OCI-M1 (cell line): ENCODE measurements around the gene HSPBP1.
"Not testable (repeated sequence)": the region's sequence is repeated elsewhere in the genome, so short reads cannot be mapped to it uniquely, and the experiment has no call there.

Experiments used
- DNase-seq: peaks from one replicate; lab custom pipeline; 2025; lab: John Stamatoyannopoulos, UW

The HSPBP1 gene

GRCh38 chr19:55232986-55233385 is 46.9 kb downstream of the HSPBP1 start:
- no peak for DNase-seq

DNA sequence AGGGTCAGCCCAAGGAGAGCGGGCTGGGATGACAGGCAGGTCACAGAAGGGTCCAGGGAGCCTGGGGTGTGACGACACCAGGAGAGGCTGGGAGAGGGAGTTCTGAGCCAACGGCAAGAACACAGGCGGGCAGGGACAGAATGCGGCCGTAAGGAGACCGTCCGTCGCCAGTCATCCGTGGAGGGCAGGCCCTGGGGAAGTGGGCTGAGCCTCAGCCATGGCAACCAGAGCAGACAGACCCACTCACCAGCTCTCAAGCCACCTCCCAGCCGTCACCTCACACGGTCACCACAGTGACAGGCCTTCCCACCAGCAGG is 47.7 kb downstream of the HSPBP1 start:
- no peak for DNase-seq

DNA sequence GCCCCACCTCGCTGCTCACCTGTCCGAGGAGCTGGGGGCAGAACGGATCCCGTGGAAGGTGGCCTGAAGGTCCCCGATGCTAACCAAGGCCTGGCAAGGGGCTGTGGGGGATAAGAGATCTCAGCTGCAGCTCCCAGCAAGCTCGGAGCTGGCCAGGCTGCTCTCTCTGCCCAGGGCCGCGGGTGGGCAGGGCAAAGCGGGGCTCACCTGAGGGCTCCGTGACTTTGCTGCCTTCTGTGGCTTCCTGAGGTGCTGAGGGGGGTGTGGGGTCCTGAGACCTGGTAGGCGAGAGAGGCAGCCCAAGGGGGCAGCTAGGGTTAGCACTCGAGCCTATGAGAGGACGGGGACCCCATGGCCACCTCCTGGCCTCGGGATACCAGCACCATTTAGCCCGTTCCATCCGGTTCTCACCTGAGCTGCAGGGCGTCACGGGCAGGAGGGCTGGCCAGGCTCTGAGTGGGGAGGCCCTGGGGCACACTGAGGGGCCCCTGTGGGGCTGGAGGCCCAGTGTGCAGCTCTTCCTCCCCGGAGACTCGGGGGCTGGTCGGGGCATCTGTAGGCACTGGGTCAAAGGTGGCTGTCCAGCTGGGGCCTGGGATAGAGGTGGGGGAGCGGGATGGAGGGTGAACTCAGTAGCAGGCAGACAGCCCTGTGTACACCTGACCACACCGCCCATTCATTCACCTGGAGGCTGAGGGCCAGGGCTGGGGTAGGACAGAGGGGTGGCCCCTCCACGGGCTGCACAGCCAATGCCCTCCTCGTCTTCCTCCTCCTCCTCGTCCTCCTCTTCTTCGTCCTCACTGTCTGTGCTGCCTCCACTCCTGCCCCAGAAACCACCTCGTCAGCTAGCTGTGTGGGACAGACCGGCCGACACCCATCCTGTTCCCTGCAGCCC is 48.3 kb downstream of the HSPBP1 start:
- no peak for DNase-seq

- no peak for DNase-seq
Observed at GRCh38 chr19:55230780-55231179, 49.1 kb downstream of the HSPBP1 start.

GRCh38 chr19:55230329-55230728 is 49.6 kb downstream of the HSPBP1 start:
- DNase-seq, result no peak

DNA sequence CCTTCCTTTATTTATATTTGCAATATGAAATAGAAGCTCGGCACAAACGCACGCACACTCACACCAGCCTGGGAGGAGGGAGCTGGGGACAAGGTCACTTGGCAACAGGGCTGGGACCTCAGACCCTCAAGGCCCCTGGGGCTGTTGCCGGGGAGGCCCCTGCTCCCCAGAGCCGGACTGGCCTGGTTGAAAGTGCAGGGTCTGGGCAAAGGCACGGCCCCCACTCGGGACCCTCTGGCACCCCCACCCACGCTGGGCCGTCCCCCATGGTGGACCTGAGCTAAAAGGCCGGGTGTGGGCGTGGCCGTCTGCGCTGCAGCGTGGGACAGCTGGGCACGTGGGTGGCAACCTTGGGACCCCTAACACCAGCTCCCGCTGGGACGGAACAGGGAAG is 50.1 kb downstream of the HSPBP1 start:
- no peak for DNase-seq

- no peak for DNase-seq
Observed at GRCh38 chr19:55229145-55229788, 50.6 kb downstream of the HSPBP1 start.

DNA sequence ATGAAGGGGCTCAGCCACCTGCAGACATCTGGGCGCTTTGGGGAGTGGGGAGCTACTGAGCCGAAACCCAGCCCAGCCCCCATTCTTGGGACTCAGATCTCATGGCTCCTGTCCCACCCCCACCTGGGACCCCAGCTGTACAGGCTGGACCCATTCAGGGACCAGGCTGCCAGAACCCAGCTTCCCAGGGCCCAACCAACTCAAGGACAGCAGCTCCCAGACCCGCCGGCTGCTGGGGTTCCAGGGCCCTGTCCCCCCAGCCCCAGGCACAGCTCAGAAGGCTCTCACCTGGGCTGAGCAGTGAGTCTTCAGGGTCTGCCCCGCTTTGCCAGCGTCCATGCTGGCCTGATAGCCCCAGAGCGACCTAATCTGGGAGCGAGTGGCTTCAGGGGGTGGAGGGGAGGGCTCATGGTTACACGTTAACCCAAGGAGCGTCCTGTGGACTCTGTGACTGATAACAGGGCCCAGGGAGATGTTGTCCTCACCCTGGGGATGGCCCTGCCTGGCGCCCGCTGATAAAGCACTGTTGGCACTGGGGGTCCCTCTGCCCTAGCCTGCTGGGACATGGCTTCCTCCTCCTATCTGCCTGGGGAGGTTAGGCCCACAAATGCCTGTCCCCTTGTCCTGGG is 51.4 kb downstream of the HSPBP1 start, which contains the start of gene TMEM86B:
Gene TMEM86B (minus strand): TSS at position 361 of the 629 bp plus-strand sequence. CDS start 22 bp downstream, at position 339.
- DNase-seq, result no peak

DNA sequence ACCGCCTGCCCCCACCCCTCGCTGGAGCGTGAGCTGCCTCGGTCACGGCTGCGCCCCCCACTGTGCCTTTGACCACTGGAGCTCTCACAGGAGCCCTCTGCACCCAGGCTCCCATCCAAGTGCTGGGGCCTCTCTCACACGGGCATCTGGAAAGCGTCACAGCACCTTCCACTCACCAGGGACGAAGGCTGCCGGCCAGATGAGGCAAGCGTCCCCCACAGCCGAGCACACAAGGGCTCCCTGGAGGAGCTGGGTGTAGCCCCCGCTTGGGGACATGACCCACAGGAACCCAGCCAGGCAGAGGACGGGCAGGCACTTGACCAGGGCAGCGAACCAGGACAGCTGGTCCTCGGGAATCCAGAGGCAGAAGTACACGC is 51.9 kb downstream of the HSPBP1 start:
- no peak for DNase-seq

- DNase-seq, result no peak
Observed at GRCh38 chr19:55227241-55228014, 52.5 kb downstream of the HSPBP1 start.

GRCh38 chr19:55226788-55227187 is 53.1 kb downstream of the HSPBP1 start:
- no peak for DNase-seq

DNA sequence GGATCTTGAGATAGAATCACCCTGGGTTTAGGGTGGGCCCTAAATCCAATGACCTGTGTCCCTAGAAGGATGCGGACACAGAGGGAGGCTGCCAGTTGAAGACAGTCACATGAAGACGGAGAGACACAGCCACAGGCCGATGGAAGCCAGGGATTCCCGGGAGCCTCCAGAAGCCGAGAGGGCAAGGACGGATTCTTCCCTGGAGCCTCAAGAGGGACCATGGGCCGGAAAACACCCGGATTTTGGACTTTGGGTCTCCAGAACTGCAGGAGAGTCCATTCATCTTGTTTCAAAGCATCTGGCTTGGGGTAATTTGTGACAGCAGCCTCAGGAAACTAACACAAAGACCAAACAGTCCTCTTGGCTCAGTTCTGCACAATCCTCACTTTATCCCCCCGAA is 53.6 kb downstream of the HSPBP1 start:
- no peak for DNase-seq

- DNase-seq, result peak; percentile 10
Observed at GRCh38 chr19:55225415-55225958, 54.4 kb downstream of the HSPBP1 start.

- DNase-seq, result not testable (repeated sequence)
Observed at GRCh38 chr19:55224679-55225414, 55.1 kb downstream of the HSPBP1 start.

GRCh38 chr19:55224038-55224665 is 55.8 kb downstream of the HSPBP1 start:
- no peak for DNase-seq

DNA sequence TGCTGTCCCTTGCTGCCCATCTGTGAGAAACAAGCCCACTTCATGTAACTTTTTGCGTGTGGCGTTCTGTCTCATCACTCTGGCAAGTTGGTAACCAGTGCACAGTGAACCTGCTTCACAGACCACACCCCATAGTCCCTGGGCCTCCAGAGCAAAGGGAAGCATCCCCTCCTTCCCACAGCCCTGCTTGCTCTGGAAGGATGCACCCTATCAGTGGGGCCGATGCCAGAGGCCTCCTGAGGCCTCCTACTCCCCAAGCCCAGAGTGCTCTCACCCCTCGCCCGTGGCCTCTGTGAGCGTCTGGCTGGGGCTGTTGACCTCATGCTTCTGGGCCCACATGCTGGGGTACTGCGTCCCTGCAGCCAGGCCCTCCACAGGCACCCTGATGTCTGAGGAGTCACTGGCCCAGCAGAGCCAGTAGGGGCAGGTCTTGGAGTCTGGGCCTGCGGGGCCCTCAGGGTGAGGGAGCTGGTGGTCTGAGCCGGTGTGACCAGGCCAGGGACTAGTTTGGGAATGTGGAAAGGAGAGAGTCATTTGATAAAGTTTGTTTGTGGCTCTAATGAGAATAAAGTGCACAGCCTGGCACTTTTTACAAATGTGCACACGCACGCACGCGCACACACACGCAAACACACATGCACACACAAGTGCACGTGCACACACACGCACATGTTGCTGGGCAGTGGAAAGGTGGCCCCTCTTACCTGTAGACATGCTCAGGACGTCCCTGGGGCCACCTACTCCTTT is 56.4 kb downstream of the HSPBP1 start:
- DNase-seq, result no peak

GRCh38 chr19:55220525-55220924 is 59.4 kb downstream of the HSPBP1 start:
- no peak for DNase-seq

- peak; percentile 99 for DNase-seq
Observed at GRCh38 chr19:55216461-55217198, 63.3 kb downstream of the HSPBP1 start.

DNA sequence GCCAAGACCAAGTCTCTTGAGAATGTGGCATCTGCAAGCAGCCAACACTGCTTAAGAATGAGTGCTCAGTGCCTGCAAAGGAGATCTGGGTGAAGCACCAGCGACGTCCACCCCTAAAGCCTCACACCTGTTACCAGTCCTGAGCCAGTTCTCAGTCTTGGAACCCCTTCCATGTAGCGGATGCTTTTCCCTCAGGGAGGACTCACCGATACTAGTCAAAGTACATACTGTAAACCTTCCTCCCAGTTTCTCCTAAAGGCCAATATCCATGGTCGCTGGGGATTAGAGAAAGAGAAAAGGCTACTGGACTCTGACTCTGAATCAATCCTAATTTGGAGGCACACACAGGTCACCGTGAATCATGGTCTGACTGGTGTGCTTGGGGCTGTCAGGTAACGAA is 66.4 kb downstream of the HSPBP1 start:
- DNase-seq, result no peak
